ENCODE results near the gene ZNF26. TPM values are rescaled to one million over a fixed set of nuclear protein-coding genes. Genes with fewer than 3 reads are reported as not detected.
"Not testable (repeated sequence)": the region's sequence is repeated elsewhere in the genome, so short reads cannot be mapped to it uniquely, and the experiment has no call there.

Gene ZNF26
- total RNA-seq (2021; ENCODE audit: unreplicated experiment) (22.1 TPM), Bru-seq, nascent RNA (percentile 85 among the genes with signal in this experiment), BruChase-seq, experiment 1, labeled RNA remaining after a 2-hour chase (percentile 93 among the genes with signal in this experiment), BruChase-seq, experiment 2, labeled RNA remaining after a 6-hour chase (percentile 90 among the genes with signal in this experiment)
- polyA plus RNA-seq (2012; ENCODE audit: insufficient read length) = 9.0 TPM
- long read RNA-seq, full-length matches to known transcripts = 6 of 35 reads
- long read RNA-seq, partial matches to known transcripts = 7 of 35 reads
- long read RNA-seq, other reads (novel, unspliced or antisense) = 22 of 35 reads

- H3K27ac ChIP-seq (ENCODE audit: low read length) = peak within 1 kb of the TSS; percentile 95
Measured at GRCh38 chr12:132986001-132986884, at the start of gene ZNF26. TSS of gene ZNF26 (plus strand) at chr12:132986367. CDS start at chr12:132986841, 474 bp downstream.

GRCh38 chr12:132936921-132937320 is 49.2 kb upstream of the ZNF26 start:
- H3K36me3 ChIP-seq (ENCODE audit: control insufficient read depth, insufficient read depth, low read length); in situ Hi-C loops (cut with HindIII; ENCODE audit: low pct_unique_long_range_greater_than_20kb, low sequenced_read_pairs); DNase-seq (ENCODE audit: low read depth, low spot score); BruUV-seq (replicated peaks); H3K4me3 ChIP-seq (ENCODE audit: low read depth in 2 of 2, low read length in 2 of 2); CTCF ChIA-PET; intact Hi-C loops (cut with micrococcal nuclease; ENCODE audit: unreplicated experiment); ATAC-seq; H3K27me3 ChIP-seq (ENCODE audit: control insufficient read depth, insufficient read depth, low read length); H3K4me1 ChIP-seq (ENCODE audit: control insufficient read depth, insufficient read depth, low read length); H3K27ac ChIP-seq (ENCODE audit: low read length); POLR2A ChIA-PET: not testable (repeated sequence)
- peaks cover 40% of the 10 kb centered on the region for H3K9me3 ChIP-seq (ENCODE audit: control insufficient read depth, insufficient read depth, low read depth, low read length)

More at GRCh38 chr12:132986001-132986884, at the start of gene ZNF26:
- peak within 1 kb of the TSS; percentile 97 for H3K4me3 ChIP-seq (ENCODE audit: low read depth in 2 of 2, low read length in 2 of 2)
- intact Hi-C loops (cut with micrococcal nuclease; ENCODE audit: unreplicated experiment) = no loop called here
- peaks cover 6% of the 10 kb centered on the region for H3K4me1 ChIP-seq (ENCODE audit: control insufficient read depth, insufficient read depth, low read length)
- DNase-seq (ENCODE audit: low read depth, low spot score) = peak; percentile 62
- CTCF ChIA-PET = no interaction called here
- no TSS peak for BruUV-seq (replicated peaks)
- H3K36me3 ChIP-seq (ENCODE audit: control insufficient read depth, insufficient read depth, low read length) = no peaks in the 10 kb centered on the region
- TF ChIP-seq SIN3A (IDR thresholded peaks at IDR 0.05; ENCODE audit: borderline replicate concordance, insufficient read depth, low read depth, low read length) (no peak; the same call in 1 of the 2 replicates), POLR2AphosphoS5 (IDR thresholded peaks at IDR 0.05; ENCODE audit: low read depth, low read length) (peak; percentile 91), TCF7L2 (IDR thresholded peaks at IDR 0.05; ENCODE audit: low read depth, low read length) (peak; percentile 56; the same call in 1 of the 2 replicates), CTCF (IDR thresholded peaks at IDR 0.05) (no peak), REST (IDR thresholded peaks at IDR 0.05; ENCODE audit: insufficient read depth in 1 of 2, low read depth in 2 of 2, low read length in 1 of 2) (0 out of 4 replicates have a peak, but pooled peaks of 1 of the 2 experiments have one; percentile 13)
- ATAC-seq = peak; percentile 99
- no peaks in the 10 kb centered on the region for H3K27me3 ChIP-seq (ENCODE audit: control insufficient read depth, insufficient read depth, low read length)
- H3K9me3 ChIP-seq (ENCODE audit: control insufficient read depth, insufficient read depth, low read depth, low read length) = peaks cover 29% of the 10 kb centered on the region; the same call in 1 of the 2 replicates
- in situ Hi-C loops (cut with HindIII; ENCODE audit: low pct_unique_long_range_greater_than_20kb, low sequenced_read_pairs) = no loop called here
- POLR2A ChIA-PET = interaction anchor here (0.6 kb wide), 1 partner anchor 68 kb away, joined by 3 read pairs; no protein-coding TSS in a partner anchor
